Smooth muscle cell (in vitro differentiated cells): Measurements from ENCODE around the gene SNRPB. TPM values are rescaled to one million over a fixed set of nuclear protein-coding genes. Genes with fewer than 3 reads are reported as not detected.

ENCODE experiments used
- DNase-seq: peaks from one replicate; lab custom pipeline; 2025; ENCODE audit not compliant: unreplicated experiment; lab: John Stamatoyannopoulos, UW
- H2AFZ ChIP-seq: fragments of 200-600 bp; sonication (generic); 2 replicates; pipeline ENCODE4 v1.6.0; 2016; ENCODE audit warnings: antibody characterized with exemption, low read depth, mild to moderate bottlenecking
- H3F3A ChIP-seq: fragments of 200-600 bp; sonication (generic); 2 replicates; pipeline ENCODE4 v1.6.0; 2017; ENCODE audit warnings: antibody characterized with exemption, low read depth
- H3K27ac ChIP-seq: fragments of 200-600 bp; sonication (generic); 2 replicates; pipeline ENCODE4 v1.5.1; 2016; ENCODE audit warnings: low read depth, mild to moderate bottlenecking
- H3K27me3 ChIP-seq: fragments of 200-600 bp; sonication (generic); 2 replicates; pipeline ENCODE4 v1.6.1; 2016; ENCODE audit warnings: low read depth, mild to moderate bottlenecking
- H3K36me3 ChIP-seq: fragments of 200-600 bp; sonication (generic); 2 replicates; pipeline ENCODE4 v1.5.1; 2016; ENCODE audit warnings: low read depth
- H3K4me1 ChIP-seq: fragments of 200-600 bp; sonication (generic); 2 replicates; pipeline ENCODE4 v1.5.1; 2016; ENCODE audit warnings: low read depth
- H3K4me2 ChIP-seq: fragments of 200-600 bp; sonication (generic); 2 replicates; pipeline ENCODE4 v1.6.0; 2016; ENCODE audit warnings: mild to moderate bottlenecking
- H3K4me3 ChIP-seq: fragments of 200-600 bp; sonication (generic); 2 replicates; pipeline ENCODE4 v1.5.1; 2016; ENCODE audit warnings: mild to moderate bottlenecking
- H3K79me2 ChIP-seq: fragments of 200-600 bp; sonication (generic); 2 replicates; pipeline ENCODE4 v1.6.0; 2016; ENCODE audit warnings: low read depth, mild to moderate bottlenecking
- H3K9ac ChIP-seq: fragments of 200-600 bp; sonication (generic); 2 replicates; pipeline ENCODE4 v1.6.0; 2016; ENCODE audit warnings: low read depth
- H3K9me3 ChIP-seq: fragments of 200-600 bp; sonication (generic); replicated peaks from 2 replicates; pipeline ENCODE4 v1.5.1; 2016; ENCODE audit warnings: low read depth
- H4K20me1 ChIP-seq: fragments of 200-600 bp; sonication (generic); 2 replicates; pipeline ENCODE4 v1.6.0; 2016; ENCODE audit warnings: low read depth
- CTCF ChIP-seq: fragments of 200-600 bp; sonication (generic); IDR thresholded peaks from 2 replicates; pipeline ENCODE4 v1.5.1; 2017; ENCODE audit warnings: borderline replicate concordance, mild to moderate bottlenecking, antibody characterized with exemption; ENCODE audit not compliant: insufficient read depth, poor library complexity, severe bottlenecking
- WGBS: methylation state at CpG from one replicate; pipeline ENCODE4 v1.1.7; 2016; ENCODE audit warnings: low lambda C conversion rate; 5-methylcytosine and 5-hydroxymethylcytosine counted together
- polyA plus RNA-seq: library from polyadenylated mRNA; unstranded; fragments of >200 nt; fragmentation: Nextera tagmentation; extraction: Ambion mirVana; gene quantifications from 2 replicates; pipeline ENCODE4 v1.2.1, GENCODE V29; 2016
- total RNA-seq: library from RNA; depleted of rRNA; stranded (reverse); fragments of >200 nt; gene quantifications from 2 replicates; pipeline ENCODE4 v1.2.3, GENCODE V29; 2014

The SNRPB gene
- total and polyA plus RNA-seq, 2 experiments from 2014 or later, result 250 to 281 TPM

GRCh38 chr20:2429051-2429450, 41.5 kb downstream of the SNRPB start:
- WGBS, result 68% methylated on average over 6 of the region's 6 CpGs
- no peaks in the 10 kb centered on the region for H4K20me1 ChIP-seq

GRCh38 chr20:2421247-2421646, 49.3 kb downstream of the SNRPB start:
- Histone ChIP-seq H3K79me2 (no peaks in the 10 kb centered on the region), H2AFZ (no peak overlapping the region), H3K4me1 (no peaks in the 10 kb centered on the region), H3K27ac (no peak overlapping the region), H3F3A (no peaks in the 10 kb centered on the region), H3K9me3 (no peaks in the 10 kb centered on the region), H4K20me1 (no peaks in the 10 kb centered on the region), H3K27me3 (no peaks in the 10 kb centered on the region), H3K4me3 (no peak overlapping the region), H3K4me2 (no peak overlapping the region), H3K9ac (no peak overlapping the region), H3K36me3 (no peaks in the 10 kb centered on the region)
- WGBS, result 77% methylated on average over 5 of the region's 5 CpGs
- peak; percentile 16 for TF ChIP-seq CTCF
- DNase-seq, result no peak

More at GRCh38 chr20:2429051-2429450, 41.5 kb downstream of the SNRPB start:
- Histone ChIP-seq H3K4me3 (no peak overlapping the region), H3K36me3 (no peaks in the 10 kb centered on the region), H3K9ac (no peak overlapping the region), H3K79me2 (no peaks in the 10 kb centered on the region), H3F3A (no peaks in the 10 kb centered on the region), H3K27ac (no peak overlapping the region), H3K4me1 (no peaks in the 10 kb centered on the region), H3K9me3 (no peaks in the 10 kb centered on the region), H3K27me3 (no peaks in the 10 kb centered on the region), H3K4me2 (no peak overlapping the region), H2AFZ (no peak overlapping the region)
- no peak for DNase-seq
- TF ChIP-seq CTCF, result no peak

GRCh38 chr20:2420510-2420909, 50.1 kb downstream of the SNRPB start:
- 80% methylated on average over 1 of the region's 1 CpG for WGBS
- no peaks in the 10 kb centered on the region for H3K27me3 ChIP-seq
- H3K27ac ChIP-seq, result no peak overlapping the region
- DNase-seq, result no peak
- no peak for TF ChIP-seq CTCF
- H4K20me1 ChIP-seq, result no peaks in the 10 kb centered on the region
- H3K9me3 ChIP-seq, result no peaks in the 10 kb centered on the region
- H3K79me2 ChIP-seq, result no peaks in the 10 kb centered on the region
- H2AFZ ChIP-seq, result no peak overlapping the region
- no peak overlapping the region for H3K9ac ChIP-seq
- no peaks in the 10 kb centered on the region for H3K4me1 ChIP-seq
- no peak overlapping the region for H3K4me3 ChIP-seq
- H3F3A ChIP-seq, result no peaks in the 10 kb centered on the region
- no peaks in the 10 kb centered on the region for H3K36me3 ChIP-seq
- H3K4me2 ChIP-seq, result no peak overlapping the region

DNA sequence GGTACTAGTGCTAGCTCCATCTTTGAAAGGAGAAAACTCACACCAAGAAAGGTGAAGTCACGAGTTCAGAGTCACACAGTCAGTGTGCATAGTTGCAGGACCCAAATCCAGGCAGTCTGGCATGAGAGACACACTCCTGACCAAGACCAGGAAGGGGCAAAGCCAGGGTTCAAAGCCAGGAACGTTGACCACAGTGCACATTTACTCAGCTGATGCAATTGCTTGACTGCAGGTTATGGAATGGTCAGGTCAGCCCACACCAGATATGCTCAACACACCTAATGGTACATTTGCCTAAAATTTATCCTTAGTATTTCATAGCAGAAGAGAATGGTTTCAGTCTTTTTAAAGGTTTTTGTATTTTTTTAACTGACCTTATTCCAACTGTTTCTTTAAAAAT, 52.2 kb downstream of the SNRPB start:
- 60% methylated on average over 2 of the region's 2 CpGs for WGBS

More for the DNA sequence above, 52.2 kb downstream of the SNRPB start:
- no peak overlapping the region for H2AFZ ChIP-seq
- H3K9me3 ChIP-seq, result no peaks in the 10 kb centered on the region
- no peak overlapping the region for H3K9ac ChIP-seq
- H3K27ac ChIP-seq, result no peak overlapping the region
- no peak for TF ChIP-seq CTCF
- H3K4me3 ChIP-seq, result no peak overlapping the region
- no peaks in the 10 kb centered on the region for H3K36me3 ChIP-seq
- H3F3A ChIP-seq, result no peaks in the 10 kb centered on the region
- no peaks in the 10 kb centered on the region for H3K79me2 ChIP-seq
- DNase-seq, result no peak
- no peaks in the 10 kb centered on the region for H4K20me1 ChIP-seq
- no peaks in the 10 kb centered on the region for H3K4me1 ChIP-seq
- peaks cover 4% of the 10 kb centered on the region for H3K27me3 ChIP-seq
- H3K4me2 ChIP-seq, result no peak overlapping the region
